Cardiac muscle cell (in vitro differentiated cells and primary cell): Measurements from ENCODE around the gene CEP164. TPM values are rescaled to one million over a fixed set of nuclear protein-coding genes. Genes with fewer than 3 reads are reported as not detected.

Experiments
- DNase-seq, 2 donors: peaks; one replicate each; pipeline versions ENCODE4 v3.0.0 to v3.0.0-alpha.2; 2010 to 2017; ENCODE audit warnings: low read depth in 1 of 2, low spot score in 1 of 2
- H3K27ac ChIP-seq: fragments of 200-600 bp; sonication (generic); 2 replicates; pipeline ENCODE4 v1.5.1; 2016
- H3K27me3 ChIP-seq: fragments of 200-600 bp; sonication (generic); 2 replicates; pipeline ENCODE4 v1.6.0; 2016; ENCODE audit warnings: control low read depth
- H3K36me3 ChIP-seq: fragments of 200-600 bp; sonication (generic); 2 replicates; pipeline ENCODE4 v1.5.1; 2016; ENCODE audit warnings: control low read depth
- H3K4me1 ChIP-seq: fragments of 200-600 bp; sonication (generic); 2 replicates; pipeline ENCODE4 v1.8.1; 2017; ENCODE audit warnings: low read depth, mild to moderate bottlenecking, mixed run types
- H3K4me3 ChIP-seq: fragments of 200-600 bp; sonication (generic); 2 replicates; pipeline ENCODE4 v1.5.1; 2016; ENCODE audit warnings: mild to moderate bottlenecking
- H3K9me3 ChIP-seq: fragments of 200-600 bp; sonication (generic); 2 replicates; pipeline ENCODE4 v1.5.1; 2017; ENCODE audit warnings: low read depth, mild to moderate bottlenecking, control low read depth
- CTCF ChIP-seq: IDR thresholded peaks from 2 replicates; pipeline ENCODE4 v1.5.1; 2012; ENCODE audit warnings: low read depth, mild to moderate bottlenecking, low read length
- polyA plus RNA-seq: library from polyadenylated mRNA; unstranded; fragments of >200 nt; fragmentation: Nextera tagmentation; extraction: Ambion mirVana; gene quantifications from 2 replicates; pipeline ENCODE4 v1.2.1, GENCODE V29; 2016
- total RNA-seq: library from RNA; depleted of rRNA; stranded (reverse); fragments of >200 nt; gene quantifications from 2 replicates; pipeline ENCODE4 v1.2.3, GENCODE V29; 2016

CEP164 gene
- total and polyA plus RNA-seq, 2 experiments from 2014 or later, result 22.6 to 31.8 TPM

GRCh38 chr11:117328375-117329010, 839 bp downstream of the CEP164 start:
- Histone ChIP-seq H3K27me3 (no peaks in the 10 kb centered on the region), H3K9me3 (no peaks in the 10 kb centered on the region), H3K36me3 (no peaks in the 10 kb centered on the region), H3K4me3 (peak overlapping the region; percentile 59), H3K27ac (peak overlapping the region; percentile 74), H3K4me1 (peaks cover 2% of the 10 kb centered on the region)
- peak; percentile 64 to 74 for DNase-seq
- no peak for TF ChIP-seq CTCF

DNA sequence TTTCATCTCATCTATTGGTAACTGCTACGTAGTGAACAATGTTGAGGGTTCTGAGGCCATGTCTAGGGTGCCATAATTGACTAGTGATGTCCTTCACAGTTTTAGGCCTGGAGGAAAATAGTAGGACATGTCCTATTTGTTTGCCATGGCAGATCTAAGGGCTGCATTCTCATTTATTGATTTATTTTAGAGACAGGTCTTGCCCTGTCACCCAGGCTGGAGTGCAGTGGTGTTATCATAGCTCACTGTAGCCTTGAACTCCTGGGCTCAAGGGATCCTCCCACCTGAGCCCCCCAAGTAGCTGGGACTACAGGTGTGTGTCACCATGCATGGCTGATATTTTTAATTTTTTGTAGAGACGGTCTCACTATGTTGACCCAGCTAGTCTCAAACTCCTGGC, 5.2 kb downstream of the CEP164 start:
- Histone ChIP-seq H3K36me3 (no peaks in the 10 kb centered on the region), H3K9me3 (no peaks in the 10 kb centered on the region), H3K4me1 (peaks cover 2% of the 10 kb centered on the region), H3K4me3 (no peak overlapping the region), H3K27ac (no peak overlapping the region), H3K27me3 (no peaks in the 10 kb centered on the region)
- TF ChIP-seq CTCF, result no peak
- no peak for DNase-seq

- no peak for TF ChIP-seq CTCF
- Histone ChIP-seq H3K4me1 (no peaks in the 10 kb centered on the region), H3K36me3 (no peaks in the 10 kb centered on the region), H3K9me3 (no peaks in the 10 kb centered on the region), H3K27ac (no peak overlapping the region), H3K4me3 (no peak overlapping the region), H3K27me3 (no peaks in the 10 kb centered on the region)
- DNase-seq, result no peak
Measured at GRCh38 chr11:117333917-117334316, 6.3 kb downstream of the CEP164 start.

DNA sequence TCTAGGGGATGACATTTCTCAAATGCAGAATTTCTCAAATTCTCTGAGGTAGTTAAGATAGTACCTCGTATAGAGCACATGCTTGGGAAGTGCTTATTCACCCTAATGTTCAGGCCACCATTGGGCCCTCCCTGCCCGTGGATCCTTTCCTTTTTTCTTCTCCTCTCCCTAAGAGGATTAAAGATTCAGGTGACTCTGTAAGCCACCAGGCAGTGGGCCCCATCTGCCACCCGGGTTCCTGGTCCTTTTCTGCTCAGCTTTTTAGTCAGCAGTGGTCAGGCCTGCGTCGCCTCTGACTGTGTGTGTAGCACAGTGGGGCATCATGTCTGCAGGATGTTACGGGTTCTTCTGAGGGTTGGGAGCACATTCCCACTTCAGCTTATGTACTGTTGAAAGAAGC, 7.2 kb downstream of the CEP164 start:
- H3K36me3 ChIP-seq, result no peaks in the 10 kb centered on the region

DNA sequence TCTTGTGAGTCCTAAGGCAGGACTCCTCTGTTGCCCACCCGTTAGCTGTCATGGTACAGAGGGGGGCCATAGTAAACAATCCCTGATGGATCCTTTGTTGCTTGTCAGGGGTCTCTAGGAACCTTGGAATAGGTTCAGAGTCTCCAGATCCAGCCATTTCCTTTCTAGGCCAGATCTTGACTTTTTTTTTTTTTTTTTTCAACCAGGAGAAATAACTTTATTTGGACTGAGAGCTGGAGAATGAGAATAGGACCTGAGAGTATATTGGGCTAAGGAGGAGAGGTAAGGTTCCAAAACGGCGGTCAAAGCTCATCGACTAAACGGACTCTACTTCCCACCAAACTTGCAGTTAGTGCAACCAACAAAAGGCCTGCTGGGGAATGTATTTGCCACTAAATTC, 7.7 kb downstream of the CEP164 start:
- Histone ChIP-seq H3K4me1 (no peaks in the 10 kb centered on the region), H3K27me3 (no peaks in the 10 kb centered on the region), H3K27ac (no peak overlapping the region), H3K9me3 (no peaks in the 10 kb centered on the region), H3K36me3 (no peaks in the 10 kb centered on the region), H3K4me3 (no peak overlapping the region)
- TF ChIP-seq CTCF, result no peak
- no peak for DNase-seq

More for the DNA sequence above, 7.2 kb downstream of the CEP164 start:
- Histone ChIP-seq H3K27ac (no peak overlapping the region), H3K4me1 (no peaks in the 10 kb centered on the region), H3K27me3 (no peaks in the 10 kb centered on the region), H3K9me3 (no peaks in the 10 kb centered on the region), H3K4me3 (no peak overlapping the region)
- TF ChIP-seq CTCF, result no peak
- no peak for DNase-seq
